Measurements from ENCODE around the gene ZNF664.

Gene ZNF664

DNA sequence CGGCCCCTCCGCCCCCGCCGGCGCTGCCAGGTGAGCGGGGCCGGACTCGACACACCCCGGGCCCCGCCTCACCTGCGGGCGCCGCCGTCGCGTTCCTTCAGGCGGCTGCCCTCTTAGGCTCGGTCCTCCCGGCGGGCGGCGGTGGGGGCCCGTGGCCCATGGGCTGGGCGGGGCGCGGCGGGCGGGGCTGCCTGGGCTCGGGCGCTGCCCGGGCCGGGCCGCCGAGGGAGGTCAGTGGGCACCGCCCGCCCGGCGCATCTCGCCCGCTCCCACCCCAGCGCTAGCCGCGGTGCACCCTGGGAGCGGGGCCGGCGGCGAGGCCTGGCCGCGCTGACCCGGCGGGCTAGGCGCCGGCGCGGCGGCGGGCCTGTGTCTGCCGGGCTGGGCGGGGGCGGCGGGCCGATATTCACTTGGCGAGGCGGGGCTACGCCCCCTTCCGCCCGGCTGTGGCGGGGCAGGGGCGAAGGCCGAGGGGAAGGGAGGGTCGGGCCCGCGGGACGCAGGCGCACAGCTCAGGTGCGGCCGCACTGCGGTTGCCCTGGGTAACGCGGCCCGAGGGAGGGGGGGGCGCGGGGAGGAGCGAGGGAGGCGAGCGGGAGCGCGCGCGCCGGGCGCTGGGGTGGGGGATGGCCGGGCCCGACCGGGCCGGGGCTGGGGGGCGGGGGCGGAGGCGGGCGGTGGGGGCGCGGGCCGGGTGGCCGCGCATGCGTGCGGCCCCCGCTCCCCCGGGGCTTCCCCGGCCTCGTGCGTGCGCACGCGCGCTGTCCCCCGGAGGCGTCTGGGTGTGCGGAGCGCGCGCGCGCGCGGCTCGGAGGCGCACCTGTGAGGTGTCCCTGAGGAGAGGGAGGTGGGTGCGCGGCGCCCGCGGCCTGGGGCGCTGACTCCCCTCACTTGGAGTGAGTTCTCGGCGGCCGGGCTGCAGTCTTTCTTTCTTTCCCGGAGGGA, at the start of gene ZNF664, which contains the start of gene CCDC92:
ZNF664 (plus strand) TSS at position 759 of the 945 bp plus-strand sequence. CDS start 38,930 bp downstream, outside the sequence.
CCDC92 (minus strand) TSS at position 375 of the 945 bp plus-strand sequence. CDS start 28,526 bp downstream, outside the sequence.
- Histone ChIP-seq H2AFZ (ENCODE audit: low read depth) (peak within 1 kb of the TSS; percentile 64), H3K4me3 (IDR thresholded peaks at IDR 0.05; ENCODE audit: insufficient read depth, low read depth, low read length) (no peak within 1 kb of the TSS), H3K4me1 (ENCODE audit: low read depth, poor library complexity, severe bottlenecking) (peaks cover 23% of the 10 kb centered on the region), H3K27me3 (ENCODE audit: insufficient read depth, low read depth) (no peaks in the 10 kb centered on the region), H3K36me3 (ENCODE audit: insufficient read depth) (no peaks in the 10 kb centered on the region), H3K9ac (peak within 1 kb of the TSS; percentile 42; the same call in 1 of the 2 replicates), H4K20me1 (ENCODE audit: insufficient read depth) (no peaks in the 10 kb centered on the region), H3K4me2 (peak within 1 kb of the TSS; percentile 86), H3K27ac (peak within 1 kb of the TSS; percentile 48; the same call in 1 of the 2 replicates), H3K79me2 (ENCODE audit: insufficient read depth, low read depth) (peaks cover 12% of the 10 kb centered on the region; the same call in 1 of the 2 replicates)
- TF ChIP-seq, protein P1, sequence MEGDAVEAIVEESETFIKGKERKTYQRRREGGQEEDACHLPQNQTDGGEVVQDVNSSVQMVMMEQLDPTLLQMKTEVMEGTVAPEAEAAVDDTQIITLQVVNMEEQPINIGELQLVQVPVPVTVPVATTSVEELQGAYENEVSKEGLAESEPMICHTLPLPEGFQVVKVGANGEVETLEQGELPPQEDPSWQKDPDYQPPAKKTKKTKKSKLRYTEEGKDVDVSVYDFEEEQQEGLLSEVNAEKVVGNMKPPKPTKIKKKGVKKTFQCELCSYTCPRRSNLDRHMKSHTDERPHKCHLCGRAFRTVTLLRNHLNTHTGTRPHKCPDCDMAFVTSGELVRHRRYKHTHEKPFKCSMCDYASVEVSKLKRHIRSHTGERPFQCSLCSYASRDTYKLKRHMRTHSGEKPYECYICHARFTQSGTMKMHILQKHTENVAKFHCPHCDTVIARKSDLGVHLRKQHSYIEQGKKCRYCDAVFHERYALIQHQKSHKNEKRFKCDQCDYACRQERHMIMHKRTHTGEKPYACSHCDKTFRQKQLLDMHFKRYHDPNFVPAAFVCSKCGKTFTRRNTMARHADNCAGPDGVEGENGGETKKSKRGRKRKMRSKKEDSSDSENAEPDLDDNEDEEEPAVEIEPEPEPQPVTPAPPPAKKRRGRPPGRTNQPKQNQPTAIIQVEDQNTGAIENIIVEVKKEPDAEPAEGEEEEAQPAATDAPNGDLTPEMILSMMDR (conservative IDR thresholded peaks at IDR 0.05; ENCODE audit: low read depth, low read length): no peak

DNA sequence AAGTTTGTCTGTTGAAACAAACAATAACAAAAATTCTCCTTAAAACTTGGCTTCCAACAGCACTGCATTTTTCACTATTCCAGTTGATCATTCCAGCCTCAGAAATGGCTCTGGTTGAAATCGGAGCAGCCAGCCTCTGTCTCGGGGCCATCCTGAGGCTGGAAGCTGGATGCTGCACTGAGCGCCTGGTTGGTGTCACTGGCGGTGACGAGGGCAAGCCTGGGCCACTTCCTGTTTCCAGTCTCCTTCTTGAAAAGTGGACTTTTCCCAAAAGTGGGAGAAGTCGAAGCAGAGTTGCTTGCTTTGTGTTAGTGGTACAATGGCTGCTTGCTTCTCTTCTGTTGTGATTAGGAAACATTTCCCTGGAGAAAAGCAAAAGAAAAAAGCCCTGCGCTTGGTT, 49.1 kb upstream of the ZNF664 start:
- Histone ChIP-seq H3K4me3 (IDR thresholded peaks at IDR 0.05; ENCODE audit: insufficient read depth, low read depth, low read length) (no peak overlapping the region), H3K4me1 (ENCODE audit: low read depth, poor library complexity, severe bottlenecking) (peaks cover 14% of the 10 kb centered on the region), H3K9ac (no peak overlapping the region), H3K27ac (no peak overlapping the region), H2AFZ (ENCODE audit: low read depth) (no peak overlapping the region), H3K79me2 (ENCODE audit: insufficient read depth, low read depth) (no peaks in the 10 kb centered on the region), H4K20me1 (ENCODE audit: insufficient read depth) (no peaks in the 10 kb centered on the region), H3K36me3 (ENCODE audit: insufficient read depth) (no peaks in the 10 kb centered on the region), H3K4me2 (no peak overlapping the region), H3K27me3 (ENCODE audit: insufficient read depth, low read depth) (no peaks in the 10 kb centered on the region)
- TF ChIP-seq, protein P1 (conservative IDR thresholded peaks at IDR 0.05; ENCODE audit: low read depth, low read length): no peak

GRCh38 chr12:123924539-123924938, 48.5 kb upstream of the ZNF664 start:
- H3K27me3 ChIP-seq (ENCODE audit: insufficient read depth, low read depth): no peaks in the 10 kb centered on the region
- no peak overlapping the region for H3K9ac ChIP-seq
- H3K79me2 ChIP-seq (ENCODE audit: insufficient read depth, low read depth): no peaks in the 10 kb centered on the region

GRCh38 chr12:123928274-123928865, 44.6 kb upstream of the ZNF664 start:
- Histone ChIP-seq H4K20me1 (ENCODE audit: insufficient read depth) (no peaks in the 10 kb centered on the region), H3K4me3 (IDR thresholded peaks at IDR 0.05; ENCODE audit: insufficient read depth, low read depth, low read length) (no peak overlapping the region), H2AFZ (ENCODE audit: low read depth) (peak overlapping the region; percentile 25; the same call in 1 of the 2 replicates), H3K4me1 (ENCODE audit: low read depth, poor library complexity, severe bottlenecking) (peaks cover 24% of the 10 kb centered on the region), H3K27me3 (ENCODE audit: insufficient read depth, low read depth) (no peaks in the 10 kb centered on the region), H3K27ac (peak overlapping the region; percentile 23; the same call in 1 of the 2 replicates), H3K79me2 (ENCODE audit: insufficient read depth, low read depth) (no peaks in the 10 kb centered on the region), H3K4me2 (peak overlapping the region; percentile 76), H3K36me3 (ENCODE audit: insufficient read depth) (no peaks in the 10 kb centered on the region), H3K9ac (no peak overlapping the region; the same call in 1 of the 2 replicates)
- TF ChIP-seq, protein P1 (conservative IDR thresholded peaks at IDR 0.05; ENCODE audit: low read depth, low read length): no peak; the same call in 1 of the 2 replicates

More at GRCh38 chr12:123924539-123924938, 48.5 kb upstream of the ZNF664 start:
- Histone ChIP-seq H3K4me3 (IDR thresholded peaks at IDR 0.05; ENCODE audit: insufficient read depth, low read depth, low read length) (no peak overlapping the region), H2AFZ (ENCODE audit: low read depth) (no peak overlapping the region), H4K20me1 (ENCODE audit: insufficient read depth) (no peaks in the 10 kb centered on the region), H3K4me2 (no peak overlapping the region), H3K4me1 (ENCODE audit: low read depth, poor library complexity, severe bottlenecking) (peaks cover 21% of the 10 kb centered on the region), H3K36me3 (ENCODE audit: insufficient read depth) (no peaks in the 10 kb centered on the region), H3K27ac (no peak overlapping the region)
- TF ChIP-seq, protein P1 (conservative IDR thresholded peaks at IDR 0.05; ENCODE audit: low read depth, low read length): no peak
